Renal cortical epithelial cell (primary cell): ENCODE data around the gene EDEM3. TPM values are rescaled to one million over a fixed set of nuclear protein-coding genes. Genes with fewer than 3 reads are reported as not detected.

Experiments
- DNase-seq: peaks from one replicate; pipeline ENCODE4 v3.0.0-alpha.2; 2011; ENCODE audit warnings: low read depth
- total RNA-seq: library from RNA; depleted of rRNA; stranded (reverse); fragments of >200 nt; gene quantifications from 2 replicates; pipeline ENCODE4 v1.2.3, GENCODE V29; 2014

EDEM3 gene
- total RNA-seq, 1 donor from 2014 or later: 76.7 TPM

DNA sequence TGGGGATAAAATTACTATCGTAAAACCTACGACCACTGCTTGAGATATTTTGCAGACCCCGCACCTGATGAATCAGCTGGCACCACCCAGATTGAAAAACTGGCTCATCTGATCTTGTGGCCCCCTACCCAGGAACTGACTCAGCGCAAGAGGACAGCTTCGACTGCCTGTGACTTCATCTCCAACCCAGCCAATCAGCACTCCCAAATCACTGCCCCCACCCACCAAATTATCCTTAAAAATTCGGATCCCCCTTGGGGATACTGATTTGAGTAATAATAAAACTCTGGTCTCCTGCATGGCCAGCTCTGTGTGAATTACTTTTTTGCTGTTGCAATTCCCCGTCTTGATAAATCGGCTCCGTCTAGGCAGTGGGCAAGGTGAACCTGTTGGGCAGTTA lies 81.4 kb downstream of the EDEM3 start:
- no peak for DNase-seq

DNA sequence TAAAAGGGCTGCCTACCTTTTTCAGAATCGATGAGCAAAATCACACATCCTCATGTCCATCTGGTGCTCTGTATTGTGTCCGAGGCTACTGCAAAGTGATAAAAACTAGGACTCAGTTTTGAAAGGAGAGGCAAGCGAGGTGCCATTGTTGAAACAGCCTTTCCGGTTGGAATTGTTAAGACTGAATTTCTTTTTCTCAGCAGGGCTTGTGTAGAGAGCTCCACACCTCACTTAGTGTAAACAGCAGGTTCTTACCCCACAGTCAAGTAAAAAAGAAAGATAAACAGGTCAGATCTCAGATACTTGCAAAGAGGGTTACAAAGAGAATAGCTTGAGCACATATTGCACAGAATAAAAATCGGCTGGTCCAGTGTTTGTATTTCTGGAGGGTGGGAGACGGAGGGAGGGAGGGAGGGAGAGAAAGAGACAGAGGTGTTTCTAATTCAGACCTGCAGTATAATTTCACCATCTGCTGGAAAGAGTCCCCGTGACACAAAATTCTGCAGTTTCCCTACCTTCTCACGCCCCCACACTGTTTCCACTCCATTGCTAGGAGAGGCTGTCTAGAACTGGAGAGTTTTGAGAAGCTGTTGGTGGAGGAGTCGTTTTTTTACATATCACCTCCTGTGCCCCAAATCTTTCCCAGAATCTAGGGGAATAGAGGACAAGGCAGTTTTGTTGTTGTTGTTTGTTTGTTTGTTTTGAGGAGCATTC lies 82.5 kb downstream of the EDEM3 start:
- DNase-seq: no peak

DNA sequence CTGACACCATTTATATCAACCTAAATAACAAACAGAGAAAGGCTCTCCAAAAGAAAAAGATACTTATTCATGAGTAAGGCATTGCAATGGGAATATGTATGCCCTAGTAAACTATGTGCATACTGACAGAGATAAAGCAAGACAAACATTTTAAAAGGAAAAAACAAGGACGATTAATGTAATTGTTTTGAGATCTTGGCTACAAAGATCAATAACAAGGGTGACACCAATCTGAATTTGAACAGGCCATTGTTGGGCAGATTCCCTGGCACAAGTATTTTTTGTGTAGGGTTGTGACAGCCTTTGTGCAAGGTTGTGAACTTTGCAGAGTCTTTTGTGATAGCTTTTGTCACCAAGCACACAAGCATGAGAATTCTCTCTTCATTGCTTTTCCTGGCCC lies 85.3 kb downstream of the EDEM3 start:
- no peak for DNase-seq

GRCh38 chr1:184665360-184665759 lies 89.3 kb downstream of the EDEM3 start:
- no peak for DNase-seq

DNA sequence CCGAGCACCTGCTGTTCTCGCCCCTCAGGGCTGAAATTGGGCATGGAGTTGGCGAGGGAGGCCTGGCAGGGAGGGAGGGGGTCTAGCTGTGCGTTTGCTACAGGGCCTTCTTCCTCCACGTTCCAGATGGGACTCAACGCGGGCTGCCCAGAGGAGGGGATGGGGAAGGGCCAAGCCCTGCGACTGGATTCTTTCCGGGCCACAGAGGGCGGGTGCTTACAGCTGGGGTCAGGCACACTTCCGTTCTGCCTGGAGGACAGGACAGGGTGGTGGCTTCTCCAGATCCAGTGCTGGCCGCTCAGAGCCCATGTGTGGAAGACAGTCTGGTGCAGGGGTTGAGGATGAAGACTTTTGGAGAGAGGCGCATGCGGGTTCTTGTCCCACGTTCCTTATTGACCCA lies 90.0 kb downstream of the EDEM3 start:
- DNase-seq: no peak

GRCh38 chr1:184664042-184664660 lies 90.5 kb downstream of the EDEM3 start:
- DNase-seq: peak; percentile 29

- DNase-seq: no peak
Measured at GRCh38 chr1:184661801-184662200, 92.9 kb downstream of the EDEM3 start.

DNA sequence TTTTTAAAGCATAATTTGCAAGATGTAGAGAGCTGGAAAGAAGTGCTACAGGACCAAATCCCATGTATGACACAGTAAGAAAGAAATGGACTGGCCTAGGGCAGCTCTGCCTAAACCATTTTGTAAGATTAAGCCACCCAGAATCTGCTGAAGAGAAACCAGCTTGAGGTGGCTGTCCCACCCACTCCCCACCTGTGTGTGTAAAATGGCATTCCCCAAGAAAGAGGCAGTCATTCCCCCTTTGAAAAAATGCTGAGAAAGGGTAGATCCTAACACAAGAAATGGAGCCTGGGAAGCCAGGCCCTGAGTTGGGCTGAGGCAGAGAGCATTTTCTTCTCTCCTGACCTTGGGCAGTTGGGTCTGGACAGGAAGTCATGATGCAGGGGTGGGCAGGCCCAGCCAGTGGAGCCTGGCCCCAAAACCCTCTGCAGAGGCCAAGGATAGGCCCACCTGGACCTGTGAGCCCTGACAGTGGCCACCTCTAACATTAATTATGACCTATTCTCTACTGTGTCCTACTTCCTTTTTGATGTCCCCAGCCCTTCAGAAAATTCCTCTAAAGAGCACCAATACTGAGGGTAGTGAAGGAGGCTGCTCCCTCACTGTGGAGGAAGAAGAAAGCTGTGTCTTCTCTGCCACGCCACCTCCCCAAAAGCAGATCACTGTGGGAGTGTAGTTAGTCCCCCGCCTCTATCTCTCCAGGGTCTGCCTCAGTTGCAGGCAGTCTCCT lies 94.0 kb downstream of the EDEM3 start:
- no peak for DNase-seq

DNA sequence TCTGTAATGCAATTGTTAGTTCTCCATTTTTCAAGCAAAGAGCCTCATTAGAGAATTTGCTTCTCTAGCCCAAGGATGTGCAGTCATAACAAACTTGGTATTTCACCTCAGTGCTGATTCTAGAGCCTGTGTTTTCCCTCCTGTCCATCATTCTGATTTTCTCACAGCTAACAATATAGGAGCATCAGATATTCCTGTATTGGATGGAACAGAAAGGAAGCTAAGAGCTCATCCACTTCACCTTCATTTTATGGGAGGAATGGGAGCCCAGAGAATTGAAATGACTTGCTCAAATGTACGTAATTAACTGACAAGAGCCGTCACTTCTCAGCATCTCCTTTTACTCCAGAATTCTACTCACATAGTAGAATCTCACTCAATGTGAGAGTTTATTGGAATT lies 96.6 kb downstream of the EDEM3 start:
- DNase-seq: no peak

DNA sequence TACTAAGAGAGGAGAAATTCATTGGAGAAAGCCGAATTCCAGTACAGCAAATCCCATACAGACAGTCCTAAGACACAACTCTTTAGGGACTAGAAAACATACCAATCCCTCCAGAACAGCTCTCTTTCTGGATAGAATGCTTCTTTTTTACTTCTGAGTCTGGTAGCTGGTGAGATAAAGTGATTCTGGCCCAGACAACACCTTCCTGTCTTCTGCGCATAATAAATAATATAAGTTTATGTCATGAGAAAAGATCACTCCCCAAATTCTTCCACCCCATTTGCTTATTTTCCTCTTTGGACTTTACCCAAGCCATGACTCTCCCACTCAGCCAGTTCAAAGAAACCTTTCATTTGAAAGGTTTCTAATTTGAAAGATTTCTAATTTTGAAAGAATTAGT lies 98.4 kb downstream of the EDEM3 start:
- DNase-seq: no peak

- DNase-seq: no peak
Measured at GRCh38 chr1:184655185-184655584, 99.5 kb downstream of the EDEM3 start.

DNA sequence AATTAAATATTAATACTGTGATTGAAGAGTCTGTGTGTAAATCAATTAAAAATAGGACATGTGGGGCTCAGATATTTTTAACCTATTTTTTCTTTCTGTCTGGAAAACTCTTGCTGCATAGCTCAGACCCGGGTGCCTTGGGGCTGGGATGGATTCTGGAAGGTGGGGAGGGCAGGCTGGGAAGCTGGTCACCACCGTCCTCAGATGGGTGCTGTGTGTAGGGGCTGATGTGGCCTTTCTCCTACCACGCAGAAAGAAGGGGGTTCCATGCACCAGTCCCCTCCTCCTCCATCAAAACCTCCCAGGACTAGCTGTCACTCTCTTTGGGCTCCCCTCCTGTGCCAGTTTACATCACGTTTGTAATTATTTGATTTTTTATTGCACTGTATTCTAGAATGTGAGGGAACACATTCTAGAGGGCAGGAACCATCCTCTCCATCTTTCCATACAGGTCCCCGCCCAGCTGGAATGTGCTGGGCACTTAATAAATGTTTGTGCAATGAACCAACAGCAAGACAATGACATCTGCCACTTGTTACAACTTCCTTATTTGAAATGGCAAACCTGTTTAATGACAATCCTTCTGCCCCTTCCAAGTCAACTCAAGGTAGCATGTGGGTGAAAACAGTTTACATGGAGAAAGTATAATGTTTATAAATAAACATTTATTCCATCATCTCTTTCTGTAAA lies 104.3 kb downstream of the EDEM3 start:
- DNase-seq: peak; percentile 13

GRCh38 chr1:184649451-184649888 lies 105.2 kb downstream of the EDEM3 start:
- DNase-seq: no peak

DNA sequence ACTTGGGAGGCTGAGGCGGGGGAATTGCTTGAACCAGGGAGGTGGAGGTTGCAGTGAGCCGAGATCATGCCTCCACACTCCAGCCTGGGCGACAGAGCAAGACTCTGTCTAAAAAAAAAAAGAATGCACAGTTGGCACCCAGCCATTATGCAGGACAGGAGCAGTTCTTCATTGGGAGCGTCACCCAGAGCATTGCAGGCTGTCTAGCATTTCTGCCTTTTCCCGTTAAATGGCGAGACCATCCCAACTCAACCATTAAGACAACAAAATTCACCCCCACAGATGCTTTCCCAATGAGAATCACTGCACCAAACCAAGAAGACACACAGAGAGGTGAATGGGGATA lies 105.8 kb downstream of the EDEM3 start:
- DNase-seq: no peak

- DNase-seq: no peak
Measured at GRCh38 chr1:184648160-184648855, 106.3 kb downstream of the EDEM3 start.

DNA sequence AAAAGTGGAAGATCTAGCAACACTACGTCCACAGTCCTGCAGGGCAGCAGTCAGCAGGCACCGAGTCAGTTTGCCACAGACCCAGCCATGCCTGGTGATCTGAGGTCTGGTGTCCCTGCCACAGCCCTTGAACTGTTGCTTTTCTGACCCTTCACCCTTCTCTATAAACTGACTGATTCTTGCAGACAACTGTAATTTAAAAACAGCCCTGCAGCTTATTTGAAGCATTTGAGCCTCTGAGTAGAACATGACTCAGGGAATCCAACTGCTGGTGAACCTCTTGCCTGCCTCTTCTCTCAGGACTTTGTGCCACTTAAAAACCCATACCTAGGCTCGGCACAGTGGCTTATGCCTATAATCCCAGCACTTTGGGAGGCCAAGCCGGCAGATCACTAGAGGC lies 107.2 kb downstream of the EDEM3 start:
- DNase-seq: no peak

- no peak for DNase-seq
Measured at GRCh38 chr1:184646824-184647223, 107.8 kb downstream of the EDEM3 start.

GRCh38 chr1:184646178-184646701 lies 108.4 kb downstream of the EDEM3 start:
- no peak for DNase-seq

DNA sequence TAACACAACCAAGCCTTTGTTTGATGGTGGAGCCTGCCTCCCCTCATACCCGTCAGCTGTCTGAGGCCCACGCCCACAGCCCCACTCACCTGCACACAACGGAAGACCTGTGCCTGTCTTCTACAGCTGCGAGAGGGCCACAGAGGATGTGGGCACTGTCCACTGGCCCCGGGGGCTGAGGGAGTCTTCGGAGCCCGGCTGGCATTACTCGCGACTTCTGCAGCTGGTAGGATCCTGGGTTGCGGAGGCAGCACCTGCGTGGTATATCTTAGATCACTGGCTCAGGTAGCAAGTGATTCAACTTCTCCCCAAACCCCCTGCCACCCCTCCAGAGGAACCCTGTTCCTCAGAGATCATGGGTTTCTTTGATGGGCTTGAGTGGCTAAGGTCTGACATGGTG lies 109.9 kb downstream of the EDEM3 start:
- DNase-seq: no peak

GRCh38 chr1:184643661-184644060 lies 111.0 kb downstream of the EDEM3 start:
- DNase-seq: no peak

GRCh38 chr1:184641894-184642293 lies 112.8 kb downstream of the EDEM3 start:
- no peak for DNase-seq

- DNase-seq: no peak
Measured at GRCh38 chr1:184640505-184640904, 114.2 kb downstream of the EDEM3 start.
